WTC11 (cell line): ENCODE data around the gene HS3ST4.

ENCODE experiments used
- MYBL2 ChIP-seq: sonication (generic); formaldehyde crosslinking; IDR thresholded peaks from 2 replicates; pipeline ENCODE4 v1.8.1; 2023; ENCODE audit warnings: mild to moderate bottlenecking, moderate library complexity, missing genetic modification reagents
- TF ChIP-seq, protein P1 (sequence below): fragments of 200-600 bp; IDR thresholded peaks from 2 replicates; pipeline ENCODE4 v1.8.0; 2022; ENCODE audit warnings: antibody characterized with exemption
- TF ChIP-seq, protein P2 (sequence below): sonication (generic); formaldehyde crosslinking; IDR thresholded peaks from 2 replicates; pipeline ENCODE4 v1.8.1; 2023; ENCODE audit warnings: mild to moderate bottlenecking, moderate library complexity, missing genetic modification reagents
- TF ChIP-seq, protein P3 (sequence below): sonication (generic); formaldehyde crosslinking; IDR thresholded peaks from 2 replicates; pipeline ENCODE4 v1.8.1; 2023; ENCODE audit warnings: mild to moderate bottlenecking, missing genetic modification reagents, borderline replicate concordance
- TF ChIP-seq, protein P4 (sequence below): sonication (generic); formaldehyde crosslinking; IDR thresholded peaks from 2 replicates; pipeline ENCODE4 v1.8.1; 2023; ENCODE audit warnings: mild to moderate bottlenecking, missing genetic modification reagents, moderate library complexity
- TF ChIP-seq, protein P5 (sequence below): sonication (generic); formaldehyde crosslinking; IDR thresholded peaks from 2 replicates; pipeline ENCODE4 v1.8.0; 2022; ENCODE audit warnings: missing genetic modification reagents
- TF ChIP-seq, protein P6 (sequence below): sonication (generic); formaldehyde crosslinking; IDR thresholded peaks from 2 replicates; pipeline ENCODE4 v1.8.1; 2023; ENCODE audit warnings: mild to moderate bottlenecking, missing genetic modification reagents

DNA sequence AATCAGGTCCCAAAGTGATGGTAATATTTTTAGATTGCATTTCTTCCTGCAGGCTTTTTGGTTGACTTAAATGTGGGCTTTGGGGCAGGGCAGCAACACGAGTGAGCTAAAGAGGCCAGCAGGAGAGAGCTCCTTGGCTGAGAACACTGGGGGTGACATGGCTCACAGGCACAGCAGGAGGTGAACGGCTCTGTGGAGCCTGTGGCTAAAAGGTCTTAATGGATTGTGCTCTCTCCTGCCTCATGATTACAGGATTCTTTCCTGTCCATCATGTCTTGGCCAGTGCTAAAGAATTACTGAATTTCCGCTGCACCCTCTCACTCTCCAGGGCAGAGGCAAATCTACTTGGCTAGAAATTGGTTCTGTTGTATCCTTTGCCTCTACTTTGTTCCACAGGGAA lies 366.6 kb downstream of the HS3ST4 start:
- TF ChIP-seq, protein P1, sequence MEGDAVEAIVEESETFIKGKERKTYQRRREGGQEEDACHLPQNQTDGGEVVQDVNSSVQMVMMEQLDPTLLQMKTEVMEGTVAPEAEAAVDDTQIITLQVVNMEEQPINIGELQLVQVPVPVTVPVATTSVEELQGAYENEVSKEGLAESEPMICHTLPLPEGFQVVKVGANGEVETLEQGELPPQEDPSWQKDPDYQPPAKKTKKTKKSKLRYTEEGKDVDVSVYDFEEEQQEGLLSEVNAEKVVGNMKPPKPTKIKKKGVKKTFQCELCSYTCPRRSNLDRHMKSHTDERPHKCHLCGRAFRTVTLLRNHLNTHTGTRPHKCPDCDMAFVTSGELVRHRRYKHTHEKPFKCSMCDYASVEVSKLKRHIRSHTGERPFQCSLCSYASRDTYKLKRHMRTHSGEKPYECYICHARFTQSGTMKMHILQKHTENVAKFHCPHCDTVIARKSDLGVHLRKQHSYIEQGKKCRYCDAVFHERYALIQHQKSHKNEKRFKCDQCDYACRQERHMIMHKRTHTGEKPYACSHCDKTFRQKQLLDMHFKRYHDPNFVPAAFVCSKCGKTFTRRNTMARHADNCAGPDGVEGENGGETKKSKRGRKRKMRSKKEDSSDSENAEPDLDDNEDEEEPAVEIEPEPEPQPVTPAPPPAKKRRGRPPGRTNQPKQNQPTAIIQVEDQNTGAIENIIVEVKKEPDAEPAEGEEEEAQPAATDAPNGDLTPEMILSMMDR = no peak
- TF ChIP-seq MYBL2 = no peak
- TF ChIP-seq, protein P2, sequence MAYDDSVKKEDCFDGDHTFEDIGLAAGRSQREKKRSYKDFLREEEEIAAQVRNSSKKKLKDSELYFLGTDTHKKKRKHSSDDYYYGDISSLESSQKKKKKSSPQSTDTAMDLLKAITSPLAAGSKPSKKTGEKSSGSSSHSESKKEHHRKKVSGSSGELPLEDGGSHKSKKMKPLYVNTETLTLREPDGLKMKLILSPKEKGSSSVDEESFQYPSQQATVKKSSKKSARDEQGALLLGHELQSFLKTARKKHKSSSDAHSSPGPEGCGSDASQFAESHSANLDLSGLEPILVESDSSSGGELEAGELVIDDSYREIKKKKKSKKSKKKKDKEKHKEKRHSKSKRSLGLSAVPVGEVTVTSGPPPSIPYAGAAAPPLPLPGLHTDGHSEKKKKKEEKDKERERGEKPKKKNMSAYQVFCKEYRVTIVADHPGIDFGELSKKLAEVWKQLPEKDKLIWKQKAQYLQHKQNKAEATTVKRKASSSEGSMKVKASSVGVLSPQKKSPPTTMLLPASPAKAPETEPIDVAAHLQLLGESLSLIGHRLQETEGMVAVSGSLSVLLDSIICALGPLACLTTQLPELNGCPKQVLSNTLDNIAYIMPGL (CRISPR knock-in tag) = no peak
- TF ChIP-seq, protein P3, sequence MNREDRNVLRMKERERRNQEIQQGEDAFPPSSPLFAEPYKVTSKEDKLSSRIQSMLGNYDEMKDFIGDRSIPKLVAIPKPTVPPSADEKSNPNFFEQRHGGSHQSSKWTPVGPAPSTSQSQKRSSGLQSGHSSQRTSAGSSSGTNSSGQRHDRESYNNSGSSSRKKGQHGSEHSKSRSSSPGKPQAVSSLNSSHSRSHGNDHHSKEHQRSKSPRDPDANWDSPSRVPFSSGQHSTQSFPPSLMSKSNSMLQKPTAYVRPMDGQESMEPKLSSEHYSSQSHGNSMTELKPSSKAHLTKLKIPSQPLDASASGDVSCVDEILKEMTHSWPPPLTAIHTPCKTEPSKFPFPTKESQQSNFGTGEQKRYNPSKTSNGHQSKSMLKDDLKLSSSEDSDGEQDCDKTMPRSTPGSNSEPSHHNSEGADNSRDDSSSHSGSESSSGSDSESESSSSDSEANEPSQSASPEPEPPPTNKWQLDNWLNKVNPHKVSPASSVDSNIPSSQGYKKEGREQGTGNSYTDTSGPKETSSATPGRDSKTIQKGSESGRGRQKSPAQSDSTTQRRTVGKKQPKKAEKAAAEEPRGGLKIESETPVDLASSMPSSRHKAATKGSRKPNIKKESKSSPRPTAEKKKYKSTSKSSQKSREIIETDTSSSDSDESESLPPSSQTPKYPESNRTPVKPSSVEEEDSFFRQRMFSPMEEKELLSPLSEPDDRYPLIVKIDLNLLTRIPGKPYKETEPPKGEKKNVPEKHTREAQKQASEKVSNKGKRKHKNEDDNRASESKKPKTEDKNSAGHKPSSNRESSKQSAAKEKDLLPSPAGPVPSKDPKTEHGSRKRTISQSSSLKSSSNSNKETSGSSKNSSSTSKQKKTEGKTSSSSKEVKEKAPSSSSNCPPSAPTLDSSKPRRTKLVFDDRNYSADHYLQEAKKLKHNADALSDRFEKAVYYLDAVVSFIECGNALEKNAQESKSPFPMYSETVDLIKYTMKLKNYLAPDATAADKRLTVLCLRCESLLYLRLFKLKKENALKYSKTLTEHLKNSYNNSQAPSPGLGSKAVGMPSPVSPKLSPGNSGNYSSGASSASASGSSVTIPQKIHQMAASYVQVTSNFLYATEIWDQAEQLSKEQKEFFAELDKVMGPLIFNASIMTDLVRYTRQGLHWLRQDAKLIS (CRISPR knock-in tag) = no peak
- TF ChIP-seq, protein P4, sequence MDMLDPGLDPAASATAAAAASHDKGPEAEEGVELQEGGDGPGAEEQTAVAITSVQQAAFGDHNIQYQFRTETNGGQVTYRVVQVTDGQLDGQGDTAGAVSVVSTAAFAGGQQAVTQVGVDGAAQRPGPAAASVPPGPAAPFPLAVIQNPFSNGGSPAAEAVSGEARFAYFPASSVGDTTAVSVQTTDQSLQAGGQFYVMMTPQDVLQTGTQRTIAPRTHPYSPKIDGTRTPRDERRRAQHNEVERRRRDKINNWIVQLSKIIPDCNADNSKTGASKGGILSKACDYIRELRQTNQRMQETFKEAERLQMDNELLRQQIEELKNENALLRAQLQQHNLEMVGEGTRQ (CRISPR knock-in tag) = no peak
- TF ChIP-seq, protein P5, sequence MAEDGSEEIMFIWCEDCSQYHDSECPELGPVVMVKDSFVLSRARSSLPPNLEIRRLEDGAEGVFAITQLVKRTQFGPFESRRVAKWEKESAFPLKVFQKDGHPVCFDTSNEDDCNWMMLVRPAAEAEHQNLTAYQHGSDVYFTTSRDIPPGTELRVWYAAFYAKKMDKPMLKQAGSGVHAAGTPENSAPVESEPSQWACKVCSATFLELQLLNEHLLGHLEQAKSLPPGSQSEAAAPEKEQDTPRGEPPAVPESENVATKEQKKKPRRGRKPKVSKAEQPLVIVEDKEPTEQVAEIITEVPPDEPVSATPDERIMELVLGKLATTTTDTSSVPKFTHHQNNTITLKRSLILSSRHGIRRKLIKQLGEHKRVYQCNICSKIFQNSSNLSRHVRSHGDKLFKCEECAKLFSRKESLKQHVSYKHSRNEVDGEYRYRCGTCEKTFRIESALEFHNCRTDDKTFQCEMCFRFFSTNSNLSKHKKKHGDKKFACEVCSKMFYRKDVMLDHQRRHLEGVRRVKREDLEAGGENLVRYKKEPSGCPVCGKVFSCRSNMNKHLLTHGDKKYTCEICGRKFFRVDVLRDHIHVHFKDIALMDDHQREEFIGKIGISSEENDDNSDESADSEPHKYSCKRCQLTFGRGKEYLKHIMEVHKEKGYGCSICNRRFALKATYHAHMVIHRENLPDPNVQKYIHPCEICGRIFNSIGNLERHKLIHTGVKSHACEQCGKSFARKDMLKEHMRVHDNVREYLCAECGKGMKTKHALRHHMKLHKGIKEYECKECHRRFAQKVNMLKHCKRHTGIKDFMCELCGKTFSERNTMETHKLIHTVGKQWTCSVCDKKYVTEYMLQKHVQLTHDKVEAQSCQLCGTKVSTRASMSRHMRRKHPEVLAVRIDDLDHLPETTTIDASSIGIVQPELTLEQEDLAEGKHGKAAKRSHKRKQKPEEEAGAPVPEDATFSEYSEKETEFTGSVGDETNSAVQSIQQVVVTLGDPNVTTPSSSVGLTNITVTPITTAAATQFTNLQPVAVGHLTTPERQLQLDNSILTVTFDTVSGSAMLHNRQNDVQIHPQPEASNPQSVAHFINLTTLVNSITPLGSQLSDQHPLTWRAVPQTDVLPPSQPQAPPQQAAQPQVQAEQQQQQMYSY (CRISPR knock-in tag) = no peak
- TF ChIP-seq, protein P6, sequence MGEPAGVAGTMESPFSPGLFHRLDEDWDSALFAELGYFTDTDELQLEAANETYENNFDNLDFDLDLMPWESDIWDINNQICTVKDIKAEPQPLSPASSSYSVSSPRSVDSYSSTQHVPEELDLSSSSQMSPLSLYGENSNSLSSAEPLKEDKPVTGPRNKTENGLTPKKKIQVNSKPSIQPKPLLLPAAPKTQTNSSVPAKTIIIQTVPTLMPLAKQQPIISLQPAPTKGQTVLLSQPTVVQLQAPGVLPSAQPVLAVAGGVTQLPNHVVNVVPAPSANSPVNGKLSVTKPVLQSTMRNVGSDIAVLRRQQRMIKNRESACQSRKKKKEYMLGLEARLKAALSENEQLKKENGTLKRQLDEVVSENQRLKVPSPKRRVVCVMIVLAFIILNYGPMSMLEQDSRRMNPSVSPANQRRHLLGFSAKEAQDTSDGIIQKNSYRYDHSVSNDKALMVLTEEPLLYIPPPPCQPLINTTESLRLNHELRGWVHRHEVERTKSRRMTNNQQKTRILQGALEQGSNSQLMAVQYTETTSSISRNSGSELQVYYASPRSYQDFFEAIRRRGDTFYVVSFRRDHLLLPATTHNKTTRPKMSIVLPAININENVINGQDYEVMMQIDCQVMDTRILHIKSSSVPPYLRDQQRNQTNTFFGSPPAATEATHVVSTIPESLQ = no peak
